Osteocyte (in vitro differentiated cells): ENCODE data around the gene PDHB. TPM values are rescaled to one million over a fixed set of nuclear protein-coding genes. Genes with fewer than 3 reads are reported as not detected.

ENCODE experiments used
- DNase-seq: peaks from one replicate; pipeline ENCODE4 v3.0.0; 2021; ENCODE audit warnings: mixed read lengths; ENCODE audit not compliant: unreplicated experiment; ENCODE audit errors: extremely low spot score
- H3K27ac Mint-ChIP-seq: one replicate; pipeline ENCODE4 v1.8.0; 2021; ENCODE audit warnings: mild to moderate bottlenecking, mixed read lengths; ENCODE audit not compliant: unreplicated experiment
- H3K27me3 Mint-ChIP-seq: one replicate; pipeline ENCODE4 v1.8.0; 2021; ENCODE audit warnings: mixed read lengths; ENCODE audit not compliant: unreplicated experiment
- H3K36me3 Mint-ChIP-seq: one replicate; pipeline ENCODE4 v1.8.0; 2021; ENCODE audit warnings: mixed read lengths; ENCODE audit not compliant: unreplicated experiment
- H3K4me1 Mint-ChIP-seq: one replicate; pipeline ENCODE4 v1.8.0; 2021; ENCODE audit warnings: mixed read lengths; ENCODE audit not compliant: unreplicated experiment
- H3K4me3 Mint-ChIP-seq: one replicate; pipeline ENCODE4 v1.8.0; 2021; ENCODE audit warnings: mild to moderate bottlenecking, moderate library complexity, mixed read lengths; ENCODE audit not compliant: unreplicated experiment
- H3K9me3 Mint-ChIP-seq: one replicate; pipeline ENCODE4 v1.8.0; 2021; ENCODE audit warnings: mixed read lengths; ENCODE audit not compliant: unreplicated experiment
- total RNA-seq: library from RNA; stranded (reverse); gene quantifications from 2 replicates; pipeline ENCODE4 v1.2.1, GENCODE V29; 2021
- TF ChIP-seq, protein P1 (sequence below): fragments of 200-600 bp; sonication (generic); IDR thresholded peaks from 2 replicates; pipeline ENCODE4 v1.5.0; 2021; ENCODE audit warnings: antibody characterized with exemption, mild to moderate bottlenecking, moderate library complexity

The PDHB gene
- total RNA-seq, 1 donor from 2014 or later, result 89.0 TPM

DNA sequence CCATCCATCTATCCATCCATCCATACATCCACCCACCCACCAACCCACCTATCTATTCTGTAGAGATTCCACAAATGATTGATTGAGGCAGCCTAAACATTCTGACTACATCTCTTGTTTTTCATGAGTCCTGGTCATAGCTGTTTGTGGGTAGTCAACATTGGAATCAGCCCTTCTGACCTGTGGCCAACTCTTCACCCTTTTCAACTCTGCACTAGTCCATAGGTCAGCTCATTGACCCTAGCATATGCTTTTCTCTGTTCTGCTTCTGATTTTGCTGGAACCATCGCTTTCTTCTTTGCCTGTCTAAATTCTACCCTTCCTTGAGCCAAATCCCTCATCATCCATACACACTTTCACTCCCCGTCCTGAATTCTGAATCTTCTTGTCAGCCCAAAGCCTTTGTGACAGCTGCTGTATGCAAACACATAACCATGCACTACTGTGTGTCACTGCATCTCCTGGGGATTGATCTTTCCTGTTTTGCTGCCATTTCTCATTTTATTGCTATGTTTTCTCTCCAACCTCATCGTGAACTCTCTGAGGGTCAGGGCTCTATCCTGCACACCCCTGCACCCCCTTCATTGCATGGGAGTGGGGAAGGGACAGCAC lies 41.4 kb upstream of the PDHB start:
- H3K27ac Mint-ChIP-seq, result peak overlapping the region; percentile 0
- TF ChIP-seq, protein P1, sequence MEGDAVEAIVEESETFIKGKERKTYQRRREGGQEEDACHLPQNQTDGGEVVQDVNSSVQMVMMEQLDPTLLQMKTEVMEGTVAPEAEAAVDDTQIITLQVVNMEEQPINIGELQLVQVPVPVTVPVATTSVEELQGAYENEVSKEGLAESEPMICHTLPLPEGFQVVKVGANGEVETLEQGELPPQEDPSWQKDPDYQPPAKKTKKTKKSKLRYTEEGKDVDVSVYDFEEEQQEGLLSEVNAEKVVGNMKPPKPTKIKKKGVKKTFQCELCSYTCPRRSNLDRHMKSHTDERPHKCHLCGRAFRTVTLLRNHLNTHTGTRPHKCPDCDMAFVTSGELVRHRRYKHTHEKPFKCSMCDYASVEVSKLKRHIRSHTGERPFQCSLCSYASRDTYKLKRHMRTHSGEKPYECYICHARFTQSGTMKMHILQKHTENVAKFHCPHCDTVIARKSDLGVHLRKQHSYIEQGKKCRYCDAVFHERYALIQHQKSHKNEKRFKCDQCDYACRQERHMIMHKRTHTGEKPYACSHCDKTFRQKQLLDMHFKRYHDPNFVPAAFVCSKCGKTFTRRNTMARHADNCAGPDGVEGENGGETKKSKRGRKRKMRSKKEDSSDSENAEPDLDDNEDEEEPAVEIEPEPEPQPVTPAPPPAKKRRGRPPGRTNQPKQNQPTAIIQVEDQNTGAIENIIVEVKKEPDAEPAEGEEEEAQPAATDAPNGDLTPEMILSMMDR, result no peak
- H3K4me1 Mint-ChIP-seq, result peaks cover 46% of the 10 kb centered on the region
- H3K4me3 Mint-ChIP-seq, result no peak overlapping the region
- H3K36me3 Mint-ChIP-seq, result no peaks in the 10 kb centered on the region
- peaks cover 7% of the 10 kb centered on the region for H3K9me3 Mint-ChIP-seq
- no peaks in the 10 kb centered on the region for H3K27me3 Mint-ChIP-seq
- no peak for DNase-seq

DNA sequence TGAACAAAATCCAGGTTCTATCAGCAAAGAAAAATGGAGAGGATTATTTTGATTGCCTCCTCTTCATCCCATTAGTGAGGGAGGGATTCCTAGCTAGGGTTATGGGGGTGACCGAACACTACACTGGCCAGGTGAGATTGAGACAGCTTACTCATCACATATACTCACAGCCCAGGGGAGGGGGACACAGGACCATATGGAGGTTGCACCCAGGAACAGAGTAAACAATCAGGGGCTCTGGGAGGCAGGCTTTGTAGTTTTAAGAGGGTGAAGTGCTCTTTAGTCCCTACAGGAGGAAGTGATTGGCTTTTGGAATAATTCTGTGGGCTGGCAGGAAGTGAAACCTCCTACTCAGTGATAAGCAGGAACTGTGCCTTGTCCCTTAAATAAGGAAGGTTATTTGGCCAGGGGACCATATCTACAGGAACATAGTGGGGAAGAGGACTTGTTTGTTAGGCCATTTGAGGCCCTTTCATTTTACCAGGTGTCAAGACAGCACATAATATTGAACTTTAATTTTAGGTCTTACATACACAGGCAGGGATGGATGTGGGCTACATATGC lies 40.8 kb upstream of the PDHB start:
- DNase-seq, result no peak
- Mint-ChIP-seq H3K27me3 (no peaks in the 10 kb centered on the region), H3K9me3 (peaks cover 5% of the 10 kb centered on the region), H3K4me3 (no peak overlapping the region), H3K36me3 (no peaks in the 10 kb centered on the region), H3K27ac (no peak overlapping the region), H3K4me1 (peaks cover 52% of the 10 kb centered on the region)
- TF ChIP-seq, protein P1, result no peak

DNA sequence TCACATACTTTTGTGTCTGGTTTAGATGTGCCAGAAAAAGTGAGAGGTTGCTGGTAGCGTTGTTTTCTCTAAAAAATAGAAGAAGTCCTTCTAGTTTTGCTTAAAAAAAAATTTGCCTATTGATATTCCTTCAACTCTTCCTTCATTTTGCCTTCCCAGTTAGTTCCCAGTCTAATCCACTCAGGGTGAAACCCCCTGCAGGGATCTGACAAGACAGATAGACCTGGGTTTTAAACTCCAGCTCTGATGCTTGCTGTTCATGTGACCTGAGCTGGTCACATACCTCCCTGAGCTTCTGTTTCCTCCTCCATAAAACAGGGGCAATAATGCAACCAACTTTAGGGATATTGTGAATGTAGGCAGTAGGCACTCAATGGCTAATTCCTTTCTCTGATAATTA lies 39.6 kb upstream of the PDHB start:
- Mint-ChIP-seq H3K4me3 (no peak overlapping the region), H3K27ac (peak overlapping the region; percentile 62), H3K36me3 (no peaks in the 10 kb centered on the region), H3K4me1 (peaks cover 56% of the 10 kb centered on the region), H3K27me3 (no peaks in the 10 kb centered on the region), H3K9me3 (no peaks in the 10 kb centered on the region)
- DNase-seq, result no peak
- TF ChIP-seq, protein P1, result no peak

DNA sequence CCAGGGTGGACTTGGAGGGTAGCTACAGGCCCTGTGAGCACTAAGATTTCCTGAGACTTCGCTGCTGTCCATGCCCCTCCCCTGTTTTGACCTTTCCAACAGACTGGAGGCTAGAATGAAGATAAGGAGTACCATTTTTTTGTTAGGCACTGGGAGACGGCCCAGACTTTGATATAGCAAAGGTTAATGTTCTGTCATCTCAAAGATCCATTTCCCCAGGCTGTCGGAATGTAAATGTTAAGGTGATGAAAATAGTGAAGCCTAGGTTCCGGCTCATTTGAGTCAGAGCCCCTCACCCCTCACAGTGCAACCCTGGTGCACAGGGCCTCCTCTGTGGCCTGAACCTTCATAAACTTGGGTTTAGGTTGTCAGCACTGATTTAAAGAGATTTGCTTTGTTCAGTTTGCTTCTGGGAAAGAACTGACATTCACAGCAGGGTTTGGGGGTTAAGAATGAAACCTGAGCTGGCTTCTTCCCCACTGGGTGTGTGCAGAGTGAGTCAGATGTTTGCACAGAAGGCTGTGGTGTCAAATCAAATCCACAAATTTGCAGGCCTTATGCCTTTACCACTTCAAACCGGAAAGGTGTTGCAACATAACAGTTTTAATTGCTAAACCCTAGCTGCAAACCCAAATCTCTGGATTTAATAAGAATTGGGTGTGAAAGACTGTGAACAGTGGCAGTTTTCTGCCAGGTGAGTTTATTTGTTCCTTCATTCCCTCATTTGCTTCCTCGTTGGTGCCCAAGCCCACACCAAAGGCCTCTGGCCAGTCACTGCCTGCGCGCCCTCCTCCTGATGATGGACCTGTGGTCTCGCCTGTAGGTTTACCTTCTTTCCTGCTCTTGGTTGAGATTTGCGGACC lies 37.6 kb upstream of the PDHB start:
- H3K36me3 Mint-ChIP-seq, result no peaks in the 10 kb centered on the region
- peak; percentile 85 for DNase-seq
- H3K27me3 Mint-ChIP-seq, result no peaks in the 10 kb centered on the region
- H3K27ac Mint-ChIP-seq, result peak overlapping the region; percentile 86
- peaks cover 56% of the 10 kb centered on the region for H3K4me1 Mint-ChIP-seq
- TF ChIP-seq, protein P1, result no peak
- H3K9me3 Mint-ChIP-seq, result no peaks in the 10 kb centered on the region
- no peak overlapping the region for H3K4me3 Mint-ChIP-seq
